H1 (cell line): Measurements from ENCODE around the gene PTPRD. TPM values are rescaled to one million over a fixed set of nuclear protein-coding genes. Genes with fewer than 3 reads are reported as not detected.

Source experiments
- CTCF ChIA-PET: fragments of 300-600 bp; sonication (Branson Sonifier 250); formaldehyde crosslinking; loops from one replicate; lab custom pipeline; 2021; ENCODE audit not compliant: partially characterized antibody; lab: Charles Lee
- POLR2A ChIA-PET: fragments of 300-600 bp; sonication (Branson Sonifier 250); formaldehyde crosslinking; loops from one replicate; lab custom pipeline; 2021; ENCODE audit warnings: inconsistent platforms; ENCODE audit not compliant: partially characterized antibody; lab: Charles Lee
- DNase-seq, 2 experiments: peaks; one replicate each; pipeline versions ENCODE4 v3.0.0 to v3.0.0-alpha.2; 2010 to 2022; ENCODE audit warnings: low spot score in 2 of 2, low read depth in 1 of 2, mixed read lengths in 1 of 2
- FAIRE-seq: peaks from 2 replicates; lab custom pipeline; 2011; peaks lifted over from hg19 to GRCh38; lab: Jason Lieb, UNC
- H2AFZ ChIP-seq: 2 replicates; pipeline ENCODE4 v1.8.1; 2012; ENCODE audit warnings: low read length, inconsistent platforms
- H2AK5ac ChIP-seq: 2 replicates; pipeline ENCODE4 v1.6.1; 2013; ENCODE audit warnings: low read depth, low read length
- H2BK120ac ChIP-seq: replicated peaks from 2 replicates; pipeline ENCODE3; 2013; ENCODE audit warnings: low read depth, low read length, inconsistent platforms
- H2BK12ac ChIP-seq: 2 replicates; pipeline ENCODE4 v1.6.1; 2013; ENCODE audit warnings: low read depth, low read length
- H2BK15ac ChIP-seq: 2 replicates; pipeline ENCODE4 v1.6.1; 2013; ENCODE audit warnings: low read length
- H2BK20ac ChIP-seq: 2 replicates; pipeline ENCODE4 v1.6.1; 2013; ENCODE audit warnings: low read length
- H2BK5ac ChIP-seq: 2 replicates; pipeline ENCODE4 v1.6.1; 2013; ENCODE audit warnings: low read depth, low read length
- H3K14ac ChIP-seq: 2 replicates; pipeline ENCODE4 v1.6.1; 2013; ENCODE audit warnings: inconsistent platforms; ENCODE audit not compliant: insufficient read length
- H3K18ac ChIP-seq: 2 replicates; pipeline ENCODE4 v1.6.1; 2013; ENCODE audit warnings: low read length; ENCODE audit errors: extremely low read depth
- H3K23ac ChIP-seq: 2 replicates; pipeline ENCODE4 v1.6.1; 2013; ENCODE audit warnings: inconsistent platforms; ENCODE audit not compliant: insufficient read length
- H3K23me2 ChIP-seq: 2 replicates; pipeline ENCODE4 v1.6.1; 2013; ENCODE audit warnings: low read depth, low read length
- H3K27ac ChIP-seq: 2 replicates; pipeline ENCODE4 v1.6.1; 2011; ENCODE audit warnings: low read depth, low read length, inconsistent platforms
- H3K27me3 ChIP-seq, 4 experiments: replicated peaks in 1 of 4; 1 replicate in 1 of 4; 2 replicates in 3 of 4; pipeline versions ENCODE4 v1.6.1 to v1.8.1; 2011 to 2013; ENCODE audit warnings: low read length in 3 of 4, mild to moderate bottlenecking in 3 of 4, inconsistent platforms in 2 of 4, mixed read lengths in 2 of 4, moderate library complexity in 1 of 4; ENCODE audit not compliant: control insufficient read depth in 3 of 4, insufficient read depth in 3 of 4; ENCODE audit errors: extremely low read depth in 1 of 4
- H3K36me3 ChIP-seq, 4 experiments: 2 replicates each; pipeline versions ENCODE4 v1.6.1 to v1.8.1; 2011 to 2013; ENCODE audit warnings: mild to moderate bottlenecking in 4 of 4, low read length in 3 of 4, moderate library complexity in 2 of 4, control low read depth in 1 of 4, inconsistent platforms in 1 of 4; ENCODE audit not compliant: insufficient read depth in 4 of 4, control insufficient read depth in 2 of 4
- H3K4ac ChIP-seq: replicated peaks from 2 replicates; pipeline ENCODE3; 2013; ENCODE audit warnings: low read length, low read depth, mixed read lengths, inconsistent platforms; ENCODE audit not compliant: insufficient read length
- H3K4me1 ChIP-seq, 4 experiments: replicated peaks in 1 of 4; 1 replicate in 1 of 4; 2 replicates in 3 of 4; pipeline versions ENCODE4 v1.6.1 to v1.8.1; 2011 to 2013; ENCODE audit warnings: low read length in 3 of 4, inconsistent platforms in 2 of 4, mixed read lengths in 1 of 4; ENCODE audit not compliant: insufficient read depth in 4 of 4, control insufficient read depth in 3 of 4
- H3K4me2 ChIP-seq, 2 experiments: 2 replicates each; pipeline versions ENCODE4 v1.6.1 to v1.8.1; 2011 to 2013; ENCODE audit warnings: low read depth in 2 of 2, low read length in 2 of 2, control low read depth in 1 of 2, inconsistent platforms in 1 of 2, mild to moderate bottlenecking in 1 of 2; ENCODE audit not compliant: insufficient read depth in 1 of 2
- H3K4me3 ChIP-seq, 4 experiments: fragments of 200-600, 300-600 bp in 1 of 4; sonication (generic), shearing (Covaris generic), sonication (Bioruptor Twin) in 1 of 4; 2 replicates each; pipeline versions ENCODE4 v1.5.1 to v1.8.1; 2011 to 2016; ENCODE audit warnings: low read length in 4 of 4, low read depth in 3 of 4, control low read depth in 2 of 4, inconsistent platforms in 2 of 4, mild to moderate bottlenecking in 2 of 4, mixed read lengths in 1 of 4, moderate library complexity in 1 of 4; ENCODE audit not compliant: insufficient read depth in 2 of 4; ENCODE audit errors: extremely low read depth in 1 of 4
- H3K56ac ChIP-seq: replicated peaks from 2 replicates; pipeline ENCODE3; 2013; ENCODE audit warnings: low read depth, mild to moderate bottlenecking, mixed read lengths, low read length, inconsistent platforms; ENCODE audit not compliant: insufficient read length
- H3K79me1 ChIP-seq: 2 replicates; pipeline ENCODE4 v1.6.1; 2013; ENCODE audit warnings: low read depth, low read length, control low read depth
- H3K79me2 ChIP-seq, 2 experiments: 2 replicates each; pipeline versions ENCODE4 v1.6.1 to v1.8.1; 2012 to 2013; ENCODE audit warnings: low read length in 2 of 2, mild to moderate bottlenecking in 2 of 2, inconsistent platforms in 1 of 2; ENCODE audit not compliant: insufficient read depth in 2 of 2, control insufficient read depth in 1 of 2
- H3K9ac ChIP-seq, 4 experiments: replicated peaks in 1 of 4; 1 replicate in 1 of 4; 2 replicates in 3 of 4; pipeline versions ENCODE4 v1.6.1 to v1.8.1; 2011 to 2013; ENCODE audit warnings: low read depth in 3 of 4, low read length in 3 of 4, control low read depth in 2 of 4, mild to moderate bottlenecking in 2 of 4, moderate library complexity in 2 of 4, inconsistent platforms in 1 of 4; ENCODE audit errors: extremely low read depth in 1 of 4
- H3K9me3 ChIP-seq, 2 experiments: 2 replicates each; pipeline versions ENCODE4 v1.6.1 to v1.8.1; 2012 to 2013; ENCODE audit warnings: mild to moderate bottlenecking in 2 of 2, moderate library complexity in 2 of 2, control low read depth in 1 of 2, inconsistent platforms in 1 of 2, low read depth in 1 of 2, low read length in 1 of 2, mixed read lengths in 1 of 2; ENCODE audit not compliant: insufficient read depth in 2 of 2
- H4K20me1 ChIP-seq, 2 experiments: replicated peaks in 1 of 2; 2 replicates each; pipeline versions ENCODE3 to v1.8.1; 2011 to 2013; ENCODE audit warnings: inconsistent platforms in 2 of 2, low read length in 2 of 2, mild to moderate bottlenecking in 1 of 2; ENCODE audit not compliant: insufficient read depth in 2 of 2, control insufficient read depth in 1 of 2
- H4K5ac ChIP-seq: 2 replicates; pipeline ENCODE4 v1.6.1; 2013; ENCODE audit warnings: low read length, low read depth, mixed read lengths, inconsistent platforms; ENCODE audit not compliant: insufficient read length
- H4K8ac ChIP-seq: 2 replicates; pipeline ENCODE4 v1.8.0; 2013; ENCODE audit warnings: mild to moderate bottlenecking, moderate library complexity, low read length, inconsistent platforms; ENCODE audit not compliant: insufficient read depth; ENCODE audit errors: extremely low read depth
- H4K91ac ChIP-seq: replicated peaks from 2 replicates; pipeline ENCODE3; 2013; ENCODE audit warnings: low read length, mixed read lengths, inconsistent platforms; ENCODE audit not compliant: insufficient read length
- CEBPB ChIP-seq: IDR thresholded peaks from 2 replicates; pipeline ENCODE4 v1.6.1; 2012; ENCODE audit warnings: low read depth, low read length
- CHD2 ChIP-seq: IDR thresholded peaks from 2 replicates; pipeline ENCODE4 v1.6.1; 2012; ENCODE audit warnings: low read length, improper control_type of control experiment
- WGBS, 2 experiments: shearing (Covaris generic) in 1 of 2; methylation state at CpG; one replicate each; pipeline versions ENCODE4 v1.1.6 to v1.1.7; 2013 to 2015; ENCODE audit warnings: low lambda C conversion rate in 2 of 2, mixed read lengths in 2 of 2, inconsistent platforms in 1 of 2, low coverage in 1 of 2, missing lambda C conversion rate in 1 of 2; ENCODE audit not compliant: insufficient replicate concordance in 2 of 2, insufficient coverage in 1 of 2, insufficient read length in 1 of 2; ENCODE audit errors: extremely low coverage in 1 of 2, missing lambda C conversion rate in 1 of 2; 5-methylcytosine and 5-hydroxymethylcytosine counted together
- polyA plus RNA-seq, 7 experiments: library from polyadenylated mRNA; depleted of rRNA in 3 of 7; stranded (reverse) in 5 of 7; unstranded in 2 of 7; fragments of >200 nt in 5 of 7; fragments of 200-250 nt in 2 of 7; gene quantifications; 1 replicate in 5 of 7; 2 replicates in 1 of 7; 4 replicates in 1 of 7; pipeline versions ENCODE4 v1.2.1 to v1.2.3, GENCODE V29; 2011 to 2013; ENCODE audit warnings: missing spikeins in 2 of 7, mixed read lengths in 2 of 7
- total RNA-seq: library from RNA; stranded (reverse); fragmentation: NEBNext Ultra II Directional; extraction: Animal tissue kit (Norgen Biotek cat#: 25700); gene quantifications from 2 replicates; pipeline ENCODE4 v1.2.1, GENCODE V29; 2021

PTPRD gene
- total and polyA plus RNA-seq, 2 of the 8 experiments (the other 6 are each of a cell fraction or from before 2014, with no cell fraction given): 17.2 to 77.0 TPM

- no peak overlapping the region for H4K5ac ChIP-seq
- no peak overlapping the region for H3K27ac ChIP-seq
Observed at GRCh38 chr9:9950813-9951212, 662.0 kb downstream of the PTPRD start.

More at GRCh38 chr9:9950813-9951212, 662.0 kb downstream of the PTPRD start:
- Histone ChIP-seq H2BK20ac (no peak overlapping the region), H3K79me1 (no peaks in the 10 kb centered on the region), H2BK120ac (no peak overlapping the region), H3K27me3 (no peaks in the 10 kb centered on the region), H3K18ac (no peak overlapping the region), H3K9me3 (no peaks in the 10 kb centered on the region), H3K4ac (no peak overlapping the region), H2BK15ac (no peak overlapping the region), H3K23me2 (no peaks in the 10 kb centered on the region), H3K4me1 (no peaks in the 10 kb centered on the region), H4K20me1 (no peaks in the 10 kb centered on the region), H3K36me3 (no peaks in the 10 kb centered on the region), H2AK5ac (no peak overlapping the region), H2AFZ (no peak overlapping the region), H4K91ac (no peak overlapping the region), H3K14ac (no peak overlapping the region), H4K8ac (no peak overlapping the region), H3K9ac (no peak overlapping the region), H3K4me2 (no peak overlapping the region), H2BK5ac (no peak overlapping the region), H3K79me2 (no peaks in the 10 kb centered on the region), H3K4me3 (no peak overlapping the region), H3K56ac (no peak overlapping the region), H3K23ac (no peak overlapping the region), H2BK12ac (no peak overlapping the region)
- CTCF ChIA-PET: no interaction called here
- FAIRE-seq: no peak
- WGBS, 2 experiments: 93% methylated on average over 1 of the region's 1 CpG; no CpG with 5 or more reads in 1 of the 2 experiments
- TF ChIP-seq CEBPB (no peak), CHD2 (no peak)
- DNase-seq: no peak
- POLR2A ChIA-PET: no interaction called here
